Mesothelial cell of epicardium (in vitro differentiated cells): ENCODE data around the gene MICA. TPM values are rescaled to one million over a fixed set of nuclear protein-coding genes. Genes with fewer than 3 reads are reported as not detected.
"Not testable (repeated sequence)": the region's sequence is repeated elsewhere in the genome, so short reads cannot be mapped to it uniquely, and the experiment has no call there.

ENCODE experiments used
- DNase-seq, 2 experiments: peaks; one replicate each; pipeline ENCODE4 v3.0.0; 2021; ENCODE audit warnings: low spot score in 2 of 2; ENCODE audit not compliant: unreplicated experiment in 2 of 2
- H3K27ac Mint-ChIP-seq: 2 replicates; pipeline ENCODE4 v1.8.0; 2021; ENCODE audit warnings: mixed read lengths
- H3K27me3 Mint-ChIP-seq: 2 replicates; pipeline ENCODE4 v1.8.0; 2021; ENCODE audit warnings: low read depth, mixed read lengths
- H3K36me3 Mint-ChIP-seq: 2 replicates; pipeline ENCODE4 v1.8.0; 2021; ENCODE audit warnings: mixed read lengths
- H3K4me1 Mint-ChIP-seq: 2 replicates; pipeline ENCODE4 v1.8.0; 2021; ENCODE audit warnings: mixed read lengths
- H3K4me3 Mint-ChIP-seq: 2 replicates; pipeline ENCODE4 v1.8.0; 2021; ENCODE audit warnings: mild to moderate bottlenecking, moderate library complexity, mixed read lengths
- H3K9me3 Mint-ChIP-seq: 2 replicates; pipeline ENCODE4 v1.8.0; 2021; ENCODE audit warnings: mixed read lengths
- CTCF ChIP-seq: fragments of 200-600 bp; sonication (generic); IDR thresholded peaks from one replicate; pipeline ENCODE4 v1.5.0; 2021; ENCODE audit warnings: antibody characterized with exemption; ENCODE audit not compliant: unreplicated experiment
- total RNA-seq: library from RNA; stranded (reverse); gene quantifications from 3 replicates; pipeline ENCODE4 v1.2.1, GENCODE V29; 2021

The MICA gene
- total RNA-seq, 1 donor from 2014 or later: 15.5 TPM

- Mint-ChIP-seq H3K27me3 (peaks cover 53% of the 10 kb centered on the region), H3K4me3 (no peak overlapping the region), H3K27ac (no peak overlapping the region), H3K36me3 (peaks cover under 1% of the 10 kb centered on the region), H3K9me3 (no peaks in the 10 kb centered on the region), H3K4me1 (no peaks in the 10 kb centered on the region)
- TF ChIP-seq CTCF: no peak
- DNase-seq: no peak
Observed at GRCh38 chr6:31422587-31422986, 19.2 kb downstream of the MICA start.

DNA sequence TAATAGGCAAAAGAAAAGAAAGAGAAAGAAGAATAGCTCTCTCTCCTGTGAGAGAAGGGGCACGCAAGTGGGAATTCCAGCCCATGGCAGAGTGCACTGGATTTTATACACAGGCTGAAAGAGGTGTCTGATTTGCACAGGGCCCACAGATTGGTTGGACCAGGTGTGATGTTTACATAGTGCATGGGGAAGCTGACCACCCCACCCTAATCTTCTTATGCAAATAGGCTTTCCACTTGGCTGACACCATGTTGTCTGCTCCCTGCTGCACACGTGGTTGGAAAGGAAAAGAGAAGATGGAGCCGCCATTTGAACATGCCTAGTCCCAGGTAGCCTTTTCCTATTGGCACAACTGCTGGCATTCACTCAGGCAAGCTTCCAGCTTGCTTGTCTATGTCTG lies 20.2 kb downstream of the MICA start:
- Mint-ChIP-seq H3K27me3 (peaks cover 53% of the 10 kb centered on the region), H3K4me1 (no peaks in the 10 kb centered on the region), H3K27ac (no peak overlapping the region), H3K4me3 (no peak overlapping the region), H3K36me3 (no peaks in the 10 kb centered on the region), H3K9me3 (no peaks in the 10 kb centered on the region)
- TF ChIP-seq CTCF: no peak
- DNase-seq: no peak

- Mint-ChIP-seq H3K27ac (no peak overlapping the region), H3K4me1 (no peaks in the 10 kb centered on the region), H3K4me3 (no peak overlapping the region), H3K36me3 (no peaks in the 10 kb centered on the region), H3K9me3 (peaks cover 14% of the 10 kb centered on the region), H3K27me3 (peaks cover 46% of the 10 kb centered on the region)
- DNase-seq: no peak
- no peak for TF ChIP-seq CTCF
Observed at GRCh38 chr6:31426395-31427354, 23.3 kb downstream of the MICA start.

- H3K27ac Mint-ChIP-seq: no peak overlapping the region
- DNase-seq: no peak
- no peak for TF ChIP-seq CTCF
- peaks cover 26% of the 10 kb centered on the region for H3K27me3 Mint-ChIP-seq
- H3K4me1 Mint-ChIP-seq: no peaks in the 10 kb centered on the region
- H3K9me3 Mint-ChIP-seq: peaks cover 17% of the 10 kb centered on the region
- H3K4me3 Mint-ChIP-seq: no peak overlapping the region
- H3K36me3 Mint-ChIP-seq: no peaks in the 10 kb centered on the region
Observed at GRCh38 chr6:31430449-31430848, 27.1 kb downstream of the MICA start.

GRCh38 chr6:31435051-31435450 lies 31.7 kb downstream of the MICA start:
- H3K4me3 Mint-ChIP-seq, H3K27ac Mint-ChIP-seq, H3K36me3 Mint-ChIP-seq, H3K4me1 Mint-ChIP-seq, DNase-seq: not testable (repeated sequence)
- Mint-ChIP-seq H3K27me3 (peaks cover 42% of the 10 kb centered on the region), H3K9me3 (peaks cover 41% of the 10 kb centered on the region)

- no peaks in the 10 kb centered on the region for H3K36me3 Mint-ChIP-seq
- peaks cover 30% of the 10 kb centered on the region for H3K9me3 Mint-ChIP-seq
- TF ChIP-seq CTCF: no peak
- DNase-seq: no peak
- H3K4me3 Mint-ChIP-seq: no peak overlapping the region
- H3K27ac Mint-ChIP-seq: no peak overlapping the region
- H3K27me3 Mint-ChIP-seq: peaks cover 63% of the 10 kb centered on the region
- H3K4me1 Mint-ChIP-seq: no peaks in the 10 kb centered on the region
Observed at GRCh38 chr6:31438222-31438621, 34.8 kb downstream of the MICA start.
